CD4-positive, CD25-positive, alpha-beta regulatory T cell (primary cell): ENCODE measurements around the gene P4HA3. TPM values are rescaled to one million over a fixed set of nuclear protein-coding genes. Genes with fewer than 3 reads are reported as not detected.

Experiments
- ATAC-seq, 2 donors: fragments of 150-1000 bp; cut with Tn5 transposase; one replicate each; pipeline ENCODE4 v1.10.0; 2021; ENCODE audit warnings: low read depth in 2 of 2, moderate number of reproducible peaks in 2 of 2, moderate library complexity in 1 of 2
- DNase-seq, 3 donors: peaks; one replicate each; pipeline versions ENCODE4 v3.0.0 to v3.0.0-alpha.2; 2012 to 2022; ENCODE audit warnings: mixed read lengths in 1 of 3
- H3K27ac ChIP-seq: one replicate; pipeline ENCODE4 v1.7.0; 2013; ENCODE audit warnings: mild to moderate bottlenecking, low read length; ENCODE audit not compliant: insufficient read depth, poor library complexity, severe bottlenecking
- H3K27me3 ChIP-seq: one replicate; pipeline ENCODE4 v1.7.0; 2013; ENCODE audit warnings: low read length; ENCODE audit not compliant: control insufficient read depth, insufficient read depth
- H3K36me3 ChIP-seq: one replicate; pipeline ENCODE4 v1.7.0; 2013; ENCODE audit warnings: mild to moderate bottlenecking, low read length, moderate library complexity; ENCODE audit not compliant: control insufficient read depth, insufficient read depth
- H3K4me1 ChIP-seq: 2 replicates; pipeline ENCODE4 v1.7.0; 2013; ENCODE audit warnings: mild to moderate bottlenecking, low read length; ENCODE audit not compliant: insufficient read depth, control insufficient read depth, poor library complexity, severe bottlenecking
- H3K4me3 ChIP-seq: one replicate; pipeline ENCODE4 v1.7.0; 2013; ENCODE audit warnings: low read depth, mild to moderate bottlenecking, low read length, moderate library complexity
- H3K9me3 ChIP-seq, 2 experiments: 1 replicate in 1 of 2; 2 replicates in 1 of 2; pipeline ENCODE4 v1.7.0; 2013; ENCODE audit warnings: low read length in 2 of 2, mild to moderate bottlenecking in 1 of 2, moderate library complexity in 1 of 2; ENCODE audit not compliant: control insufficient read depth in 2 of 2
- H3K27ac Mint-ChIP-seq, 3 donors: one replicate each; pipeline ENCODE4 v1.8.0; 2020 to 2022; ENCODE audit warnings: mild to moderate bottlenecking in 3 of 3, mixed read lengths in 3 of 3, moderate library complexity in 2 of 3
- H3K27me3 Mint-ChIP-seq: one replicate; pipeline ENCODE4 v1.8.0; 2022; ENCODE audit warnings: mild to moderate bottlenecking, mixed read lengths
- H3K36me3 Mint-ChIP-seq: one replicate; pipeline ENCODE4 v1.8.0; 2020; ENCODE audit warnings: mixed read lengths
- H3K4me1 Mint-ChIP-seq, 4 donors: one replicate each; pipeline ENCODE4 v1.8.0; 2020 to 2022; ENCODE audit warnings: mixed read lengths in 4 of 4, mild to moderate bottlenecking in 1 of 4
- H3K4me3 Mint-ChIP-seq, 4 donors: one replicate each; pipeline ENCODE4 v1.8.0; 2020 to 2022; ENCODE audit warnings: mild to moderate bottlenecking in 4 of 4, mixed read lengths in 4 of 4, moderate library complexity in 3 of 4
- H3K9me3 Mint-ChIP-seq, 7 donors: one replicate each; pipeline ENCODE4 v1.8.0; 2020 to 2022; ENCODE audit warnings: mixed read lengths in 7 of 7, mild to moderate bottlenecking in 3 of 7, moderate library complexity in 2 of 7
- polyA plus RNA-seq, 4 donors: library from polyadenylated mRNA; unstranded; fragments of 300-500 nt; fragmentation: Illumina TruSeq; gene quantifications; one replicate each; pipeline ENCODE4 v1.2.3, GENCODE V29; 2021
- total RNA-seq: library from RNA; stranded (reverse); gene quantifications from one replicate; pipeline ENCODE4 v1.2.3, GENCODE V29; 2022

Gene P4HA3
- total and polyA plus RNA-seq, 5 donors from 2014 or later: not detected

DNA sequence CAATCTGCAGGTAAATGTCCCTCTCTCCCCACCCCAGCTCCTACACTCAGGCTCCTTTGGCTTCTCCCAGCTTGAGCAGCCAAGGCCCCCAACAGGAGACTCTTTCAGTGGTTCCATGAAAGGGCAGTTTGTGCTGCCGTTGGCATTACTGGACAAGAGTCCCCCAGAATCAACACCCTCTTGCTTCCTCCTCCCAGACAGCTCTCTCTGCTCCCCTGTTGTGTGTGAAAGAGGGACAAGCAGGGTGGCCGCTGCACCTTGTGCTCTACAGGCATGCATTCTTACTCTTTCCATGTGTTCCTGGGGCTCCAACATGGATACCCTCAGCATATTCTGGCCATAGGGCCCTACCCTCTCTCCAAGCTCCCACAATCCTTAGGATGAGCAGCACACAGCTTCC, 48.7 kb downstream of the P4HA3 start:
- no peaks in the 10 kb centered on the region for H3K9me3 ChIP-seq
- Mint-ChIP-seq H3K36me3 (no peaks in the 10 kb centered on the region), H3K27me3 (peaks cover 3% of the 10 kb centered on the region), H3K9me3 (peaks cover 0 to 1% (median 0%) of the 10 kb centered on the region in 7 donors), H3K27ac (no peak overlapping the region), H3K4me3 (no peak overlapping the region), H3K4me1 (no peaks in the 10 kb centered on the region)
- no peaks in the 10 kb centered on the region for H3K27me3 ChIP-seq
- no peak for ATAC-seq
- no peak overlapping the region for H3K4me3 ChIP-seq
- DNase-seq: no peak
- no peaks in the 10 kb centered on the region for H3K4me1 ChIP-seq
- no peaks in the 10 kb centered on the region for H3K36me3 ChIP-seq
- H3K27ac ChIP-seq: no peak overlapping the region

DNA sequence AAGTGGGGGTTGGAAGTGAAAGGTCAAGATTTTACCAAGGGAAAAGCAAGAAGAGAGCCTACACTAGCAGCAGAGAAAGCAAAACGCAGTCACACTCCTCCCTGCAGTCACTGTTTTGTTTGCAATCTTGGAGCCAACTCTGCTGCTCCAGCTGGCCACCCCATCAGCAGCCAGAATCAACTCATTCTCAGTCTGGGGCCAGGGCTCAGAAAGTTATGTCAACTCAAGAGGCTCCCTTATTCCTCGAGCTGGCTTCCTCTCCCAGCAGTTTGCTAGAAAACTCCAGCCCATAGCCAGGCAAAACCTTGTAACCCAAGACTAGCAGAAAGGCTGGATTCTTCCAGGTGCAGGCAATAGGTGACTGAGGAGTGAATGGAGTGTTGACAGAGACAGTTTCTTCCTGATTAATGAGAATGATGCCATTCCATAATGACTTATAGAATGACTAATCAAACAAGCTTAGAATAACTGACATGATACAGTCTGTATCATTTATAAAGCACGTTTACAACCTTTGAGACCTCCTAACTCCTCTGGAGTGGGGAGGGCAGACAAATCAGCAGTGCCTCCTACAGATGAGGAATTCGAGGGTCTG, 53.4 kb downstream of the P4HA3 start:
- no peak overlapping the region for H3K27ac Mint-ChIP-seq
- Histone ChIP-seq H3K27me3 (no peaks in the 10 kb centered on the region), H3K27ac (no peak overlapping the region), H3K36me3 (peaks cover 11% of the 10 kb centered on the region), H3K4me1 (no peaks in the 10 kb centered on the region), H3K4me3 (no peak overlapping the region), H3K9me3 (no peaks in the 10 kb centered on the region)
- H3K36me3 Mint-ChIP-seq: peaks cover 21% of the 10 kb centered on the region
- H3K4me1 Mint-ChIP-seq: peaks cover 3 to 5% (median 4%) of the 10 kb centered on the region in 4 donors
- DNase-seq: no peak
- peaks cover 0 to 1% (median 0%) of the 10 kb centered on the region in 7 donors for H3K9me3 Mint-ChIP-seq
- no peak overlapping the region for H3K4me3 Mint-ChIP-seq
- no peak for ATAC-seq
- H3K27me3 Mint-ChIP-seq: no peaks in the 10 kb centered on the region

DNA sequence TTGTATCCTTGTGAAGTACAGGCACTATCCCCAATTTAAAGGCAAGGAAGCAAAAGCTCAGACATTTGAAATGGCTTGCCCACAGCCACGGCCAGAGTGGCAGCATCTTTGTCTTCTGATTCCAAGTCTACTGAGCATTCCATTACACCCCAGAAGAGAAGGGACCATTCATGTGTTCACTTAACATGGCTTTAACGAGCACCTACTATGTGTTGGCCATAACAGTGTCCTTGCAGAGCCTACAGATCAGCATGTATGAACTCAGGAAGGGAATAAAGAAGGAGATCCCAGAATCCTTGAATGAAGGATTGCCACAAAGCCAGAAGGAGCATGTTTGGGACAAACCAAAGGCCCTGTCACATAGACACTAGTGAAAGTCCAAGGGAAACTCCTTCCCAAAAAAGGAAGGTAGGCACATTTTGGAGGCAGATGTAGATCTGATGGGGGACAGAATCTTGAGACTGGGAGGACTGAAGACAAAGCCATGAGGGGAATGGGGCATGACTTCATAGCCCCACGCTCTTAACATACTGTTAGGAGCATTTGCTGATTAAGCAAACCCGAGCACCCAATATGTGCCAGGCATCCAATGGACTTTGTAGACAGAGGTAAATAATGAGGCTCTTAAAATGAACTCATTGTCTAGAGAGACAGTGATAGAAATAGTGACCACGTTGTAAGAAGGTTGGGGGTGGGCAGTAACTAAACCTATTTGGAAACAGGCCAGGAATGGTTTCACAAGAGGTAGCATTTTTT, 54.9 kb downstream of the P4HA3 start:
- Mint-ChIP-seq H3K27ac (peak overlapping the region in 2 of 3 donors; percentile 34 to 62), H3K9me3 (peaks cover 0 to 1% (median 0%) of the 10 kb centered on the region in 7 donors), H3K4me3 (no peak overlapping the region), H3K27me3 (no peaks in the 10 kb centered on the region), H3K4me1 (peaks cover 3 to 5% (median 4%) of the 10 kb centered on the region in 4 donors), H3K36me3 (peaks cover 24% of the 10 kb centered on the region)
- no peak overlapping the region for H3K27ac ChIP-seq
- no peak overlapping the region for H3K4me3 ChIP-seq
- peaks cover 14% of the 10 kb centered on the region for H3K36me3 ChIP-seq
- H3K9me3 ChIP-seq: no peaks in the 10 kb centered on the region
- H3K4me1 ChIP-seq: no peaks in the 10 kb centered on the region
- H3K27me3 ChIP-seq: no peaks in the 10 kb centered on the region
- DNase-seq (no peak), ATAC-seq (no peak)

DNA sequence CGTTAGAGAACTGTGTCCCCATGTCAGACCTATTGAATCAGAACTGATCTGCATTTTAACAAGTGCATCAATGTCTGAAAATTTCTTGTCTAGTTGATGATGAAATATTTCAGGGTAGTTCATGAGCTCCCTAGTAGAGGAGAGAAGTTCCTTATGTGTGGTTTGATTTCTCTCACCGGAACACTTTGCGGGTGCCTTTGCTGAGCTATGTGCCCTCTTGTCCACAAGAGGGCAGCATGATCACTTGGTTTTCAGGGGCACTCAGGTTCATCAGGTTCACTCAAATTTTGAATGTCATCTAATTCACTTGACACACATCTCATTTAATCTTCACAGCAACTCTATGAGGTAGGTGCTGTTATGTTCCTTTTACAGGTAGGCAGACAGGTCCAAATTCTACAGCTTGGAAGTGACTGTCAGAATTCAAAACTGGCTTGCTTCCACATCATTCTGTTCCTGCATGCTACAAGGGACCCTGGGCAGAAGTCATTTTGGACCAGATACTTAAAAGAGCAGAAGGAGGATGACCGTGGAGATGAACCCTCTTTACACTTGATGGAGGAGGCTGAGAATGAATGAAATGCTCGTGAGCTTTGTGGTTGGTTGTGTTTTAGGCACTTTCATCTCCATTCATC, 55.6 kb downstream of the P4HA3 start:
- Histone ChIP-seq H3K4me1 (no peaks in the 10 kb centered on the region), H3K4me3 (no peak overlapping the region), H3K9me3 (no peaks in the 10 kb centered on the region), H3K27ac (no peak overlapping the region), H3K36me3 (peaks cover 21% of the 10 kb centered on the region), H3K27me3 (no peaks in the 10 kb centered on the region)
- H3K4me3 Mint-ChIP-seq: no peak overlapping the region
- H3K36me3 Mint-ChIP-seq: peaks cover 24% of the 10 kb centered on the region
- H3K9me3 Mint-ChIP-seq: peaks cover 0 to under 1% (median 0%) of the 10 kb centered on the region in 7 donors
- DNase-seq: peak; percentile 27 to 75 (median 61)
- H3K4me1 Mint-ChIP-seq: peaks cover 3 to 5% (median 4%) of the 10 kb centered on the region in 4 donors
- peak overlapping the region in 1 of 3 donors; percentile 62 for H3K27ac Mint-ChIP-seq
- ATAC-seq: peak; percentile 65 to 66
- no peaks in the 10 kb centered on the region for H3K27me3 Mint-ChIP-seq

DNA sequence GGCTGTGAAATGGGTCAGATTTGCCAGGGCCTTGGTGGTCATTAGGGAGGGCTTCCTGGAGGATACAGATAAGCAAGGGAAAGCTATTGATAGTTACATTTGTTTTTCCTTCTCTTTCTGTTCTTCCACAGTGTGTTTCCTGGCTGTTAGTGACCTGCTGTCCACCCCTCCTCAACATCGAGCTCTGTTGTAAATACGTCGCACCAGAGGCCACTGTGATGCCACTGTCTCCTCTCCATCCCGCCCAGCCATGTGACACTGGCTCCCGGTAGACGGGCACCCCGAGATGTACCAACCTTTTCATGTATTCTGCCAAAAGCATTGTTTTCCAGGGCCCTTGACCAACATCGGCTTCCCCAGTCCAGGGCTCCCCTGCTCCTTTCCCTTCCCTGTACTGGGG, 58.1 kb downstream of the P4HA3 start:
- H3K4me1 Mint-ChIP-seq: peaks cover 3 to 5% (median 4%) of the 10 kb centered on the region in 4 donors
- H3K27me3 ChIP-seq: no peaks in the 10 kb centered on the region
- no peaks in the 10 kb centered on the region for H3K9me3 Mint-ChIP-seq
- peaks cover 27% of the 10 kb centered on the region for H3K36me3 Mint-ChIP-seq
- no peak overlapping the region for H3K27ac ChIP-seq
- no peaks in the 10 kb centered on the region for H3K27me3 Mint-ChIP-seq
- H3K4me3 Mint-ChIP-seq: no peak overlapping the region
- peaks cover 31% of the 10 kb centered on the region for H3K36me3 ChIP-seq
- H3K27ac Mint-ChIP-seq: peak overlapping the region in 2 of 3 donors; percentile 39 to 55
- ATAC-seq (no peak), DNase-seq (no peak)
- H3K9me3 ChIP-seq: no peaks in the 10 kb centered on the region
- H3K4me3 ChIP-seq: no peak overlapping the region
- H3K4me1 ChIP-seq: no peaks in the 10 kb centered on the region

DNA sequence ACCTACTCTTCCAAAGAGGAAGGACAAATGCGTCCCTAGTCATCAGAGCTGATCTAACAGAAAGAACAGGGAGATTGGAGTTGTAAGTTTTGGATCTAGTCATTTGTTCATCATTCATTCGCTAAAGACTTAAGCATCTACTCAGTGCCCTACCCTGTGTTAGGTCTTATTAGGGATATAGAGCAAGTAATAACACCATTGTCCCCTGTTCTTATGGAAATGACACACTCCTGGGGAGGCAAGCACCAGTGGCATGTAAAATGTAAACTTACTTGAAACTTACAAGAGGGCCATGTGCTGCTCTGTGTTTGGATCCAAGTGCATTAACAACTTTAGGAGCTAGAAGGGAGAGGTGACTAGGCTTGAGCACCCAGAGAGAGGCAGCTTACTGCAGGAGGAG, 61.9 kb downstream of the P4HA3 start:
- no peaks in the 10 kb centered on the region for H3K4me1 Mint-ChIP-seq
- H3K27me3 Mint-ChIP-seq: no peaks in the 10 kb centered on the region
- Histone ChIP-seq H3K36me3 (peaks cover 50% of the 10 kb centered on the region), H3K27ac (no peak overlapping the region), H3K9me3 (no peaks in the 10 kb centered on the region), H3K4me1 (no peaks in the 10 kb centered on the region), H3K4me3 (no peak overlapping the region), H3K27me3 (no peaks in the 10 kb centered on the region)
- no peak overlapping the region for H3K27ac Mint-ChIP-seq
- ATAC-seq (no peak), DNase-seq (no peak)
- no peaks in the 10 kb centered on the region for H3K9me3 Mint-ChIP-seq
- H3K4me3 Mint-ChIP-seq: no peak overlapping the region
- H3K36me3 Mint-ChIP-seq: peaks cover 37% of the 10 kb centered on the region

DNA sequence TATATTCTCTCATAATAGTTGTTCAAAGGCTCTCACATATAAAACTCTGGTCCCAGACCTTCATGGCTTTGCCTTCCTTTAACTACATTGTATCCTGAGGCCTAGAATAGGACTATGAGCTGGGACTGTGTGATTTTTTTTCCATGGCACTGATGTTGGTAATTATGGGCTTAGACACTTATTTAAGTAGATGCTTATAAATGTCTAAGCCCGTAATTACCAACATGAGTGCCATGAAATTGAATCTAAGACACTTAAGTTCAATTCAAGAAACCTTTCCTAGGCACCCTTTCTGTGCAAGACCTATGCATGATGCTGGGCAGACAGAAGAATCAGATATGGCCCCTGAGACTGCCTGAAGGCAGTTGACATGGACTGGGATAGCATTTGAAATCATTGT, 63.0 kb downstream of the P4HA3 start:
- H3K36me3 ChIP-seq: peaks cover 42% of the 10 kb centered on the region
- Mint-ChIP-seq H3K4me3 (no peak overlapping the region), H3K4me1 (peaks cover 0 to 4% (median 0%) of the 10 kb centered on the region in 4 donors), H3K36me3 (peaks cover 29% of the 10 kb centered on the region), H3K9me3 (no peaks in the 10 kb centered on the region), H3K27me3 (no peaks in the 10 kb centered on the region), H3K27ac (no peak overlapping the region)
- no peaks in the 10 kb centered on the region for H3K4me1 ChIP-seq
- no peak overlapping the region for H3K4me3 ChIP-seq
- no peak for DNase-seq
- H3K27me3 ChIP-seq: no peaks in the 10 kb centered on the region
- no peaks in the 10 kb centered on the region for H3K9me3 ChIP-seq
- ATAC-seq: no peak
- no peak overlapping the region for H3K27ac ChIP-seq
